Large intestine (tissue), 3 donors: ENCODE measurements around the gene CALCOCO2. TPM values are rescaled to one million over a fixed set of nuclear protein-coding genes. Genes with fewer than 3 reads are reported as not detected.
"Not testable (repeated sequence)": the region's sequence is repeated elsewhere in the genome, so short reads cannot be mapped to it uniquely, and the experiment has no call there.

Source experiments
- DNase-seq, 2 donors: peaks; one replicate each; pipeline versions ENCODE4 v3.0.0 to v3.0.0-alpha.2; 2013
- H3K27ac ChIP-seq: one replicate; pipeline ENCODE4 v1.5.1; 2013; ENCODE audit warnings: low read length
- H3K27me3 ChIP-seq: 2 replicates; pipeline ENCODE4 v1.6.1; 2013; ENCODE audit warnings: low read length; ENCODE audit not compliant: control insufficient read depth, insufficient read depth
- H3K36me3 ChIP-seq: 2 replicates; pipeline ENCODE4 v1.6.1; 2013; ENCODE audit warnings: low read length; ENCODE audit not compliant: control insufficient read depth, insufficient read depth
- H3K4me1 ChIP-seq: one replicate; pipeline ENCODE4 v1.6.1; 2013; ENCODE audit warnings: low read length; ENCODE audit not compliant: control insufficient read depth, insufficient read depth
- H3K4me3 ChIP-seq: one replicate; pipeline ENCODE4 v1.5.1; 2013; ENCODE audit warnings: low read length
- H3K9me3 ChIP-seq: one replicate; pipeline ENCODE4 v1.6.1; 2013; ENCODE audit warnings: mild to moderate bottlenecking, low read depth, low read length, moderate library complexity; ENCODE audit not compliant: control insufficient read depth
- WGBS: methylation state at CpG from one replicate; pipeline ENCODE4 v1.1.5; 2013; ENCODE audit warnings: low lambda C conversion rate; ENCODE audit not compliant: insufficient coverage; 5-methylcytosine and 5-hydroxymethylcytosine counted together
- polyA plus RNA-seq: library from polyadenylated mRNA; unstranded; fragments of 120-200 nt; gene quantifications from one replicate; pipeline ENCODE4 v1.2.1, GENCODE V29; 2013

Gene CALCOCO2
- polyA plus RNA-seq, 1 donor = 159 TPM

DNA sequence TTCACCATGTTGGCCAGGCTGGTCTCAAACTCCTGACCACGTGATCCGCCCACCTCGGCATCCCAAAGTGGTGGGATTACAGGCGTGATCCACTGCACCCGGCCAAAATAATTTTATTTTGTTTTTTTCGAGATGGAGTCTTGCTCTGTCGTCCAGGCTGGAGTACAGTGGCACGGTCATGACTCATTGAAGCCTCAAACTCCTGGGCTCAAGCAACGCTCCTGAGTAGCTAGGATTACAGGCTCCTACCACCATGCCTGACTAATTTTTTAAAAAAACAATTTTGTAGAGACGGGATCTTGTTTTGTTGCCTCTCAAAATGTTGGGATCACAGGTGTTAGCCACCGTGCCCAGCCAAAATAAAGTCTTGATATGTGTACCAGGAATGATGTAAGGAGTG lies 11.4 kb upstream of the CALCOCO2 start:
- Histone ChIP-seq H3K27ac (no peak overlapping the region), H3K9me3 (no peaks in the 10 kb centered on the region), H3K4me3 (no peak overlapping the region), H3K4me1 (peaks cover 10% of the 10 kb centered on the region), H3K36me3 (no peaks in the 10 kb centered on the region), H3K27me3 (peaks cover 12% of the 10 kb centered on the region)
- no peak for DNase-seq
- no CpG with 5 or more reads among the region's 11 CpGs for WGBS

DNA sequence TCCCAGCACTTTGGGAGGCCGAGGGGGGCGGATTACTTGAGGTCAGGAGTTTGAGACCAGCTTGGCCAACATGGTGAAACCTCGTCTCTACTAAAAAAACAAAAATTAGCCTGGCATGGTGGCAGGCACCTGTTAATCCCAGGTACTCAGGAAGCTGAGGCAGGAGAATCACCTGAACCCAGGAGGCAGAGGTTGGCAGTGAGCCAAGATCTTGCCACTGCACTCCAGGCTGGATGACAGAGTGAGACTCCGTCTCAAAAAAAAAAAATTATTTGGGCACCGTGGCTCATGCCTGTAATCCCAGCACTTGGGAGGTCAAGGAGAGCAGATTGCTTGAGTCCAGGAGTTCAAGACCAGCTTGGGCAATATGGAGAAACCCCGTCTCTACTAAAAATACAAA lies 9.9 kb upstream of the CALCOCO2 start:
- not testable (repeated sequence) for H3K9me3 ChIP-seq, H3K27ac ChIP-seq, DNase-seq, H3K36me3 ChIP-seq, H3K4me3 ChIP-seq
- H3K27me3 ChIP-seq = peaks cover 12% of the 10 kb centered on the region
- no CpG with 5 or more reads among the region's 6 CpGs for WGBS
- peaks cover 10% of the 10 kb centered on the region for H3K4me1 ChIP-seq

DNA sequence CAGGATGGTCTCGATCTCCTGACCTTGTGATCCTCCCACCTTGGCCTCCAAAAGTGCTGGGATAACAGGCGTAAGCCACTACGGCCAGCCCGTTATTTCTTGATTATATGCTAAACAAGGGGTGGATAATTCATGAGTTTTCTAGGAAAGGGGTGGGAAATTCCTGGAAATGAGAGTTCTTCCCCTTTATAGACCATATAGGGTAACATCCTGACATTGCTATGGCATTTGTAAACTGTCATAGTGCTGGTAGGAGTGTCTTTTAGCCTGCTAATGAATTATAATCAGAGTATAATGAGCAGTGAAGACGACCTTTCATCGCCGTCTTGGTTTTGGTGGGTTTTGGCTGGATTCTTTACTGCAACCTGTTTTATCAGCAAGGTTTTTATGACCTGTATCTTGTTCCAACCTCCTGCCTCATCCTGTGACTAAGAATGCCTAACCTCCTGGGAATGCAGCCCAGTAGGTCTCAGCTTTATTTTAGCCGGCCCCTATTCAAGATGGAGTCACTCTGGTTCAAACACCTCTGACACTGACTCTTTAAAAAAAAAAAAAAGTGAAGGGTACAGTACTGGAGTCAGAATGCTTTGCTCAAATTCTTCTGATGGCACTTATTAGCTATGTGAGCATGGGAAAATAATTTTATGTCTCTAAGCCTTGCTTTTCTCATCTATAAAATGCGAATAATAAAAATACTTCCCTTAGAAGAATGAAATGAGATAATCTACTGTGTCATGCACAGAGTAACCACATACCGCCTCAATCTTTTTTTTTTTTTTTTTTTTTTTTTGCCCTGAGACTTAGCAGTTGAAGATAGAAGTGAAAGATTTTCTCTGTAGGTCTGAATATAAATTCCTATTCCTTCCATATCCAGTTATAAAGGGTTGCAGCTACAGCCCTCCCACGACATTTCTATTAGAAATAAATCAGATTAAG lies 5.1 kb upstream of the CALCOCO2 start:
- Histone ChIP-seq H3K27ac (no peak overlapping the region), H3K36me3 (no peaks in the 10 kb centered on the region), H3K4me1 (peaks cover 3% of the 10 kb centered on the region), H3K9me3 (no peaks in the 10 kb centered on the region), H3K27me3 (no peaks in the 10 kb centered on the region), H3K4me3 (no peak overlapping the region)
- WGBS = 60% methylated on average over 2 of the region's 11 CpGs
- no peak for DNase-seq

DNA sequence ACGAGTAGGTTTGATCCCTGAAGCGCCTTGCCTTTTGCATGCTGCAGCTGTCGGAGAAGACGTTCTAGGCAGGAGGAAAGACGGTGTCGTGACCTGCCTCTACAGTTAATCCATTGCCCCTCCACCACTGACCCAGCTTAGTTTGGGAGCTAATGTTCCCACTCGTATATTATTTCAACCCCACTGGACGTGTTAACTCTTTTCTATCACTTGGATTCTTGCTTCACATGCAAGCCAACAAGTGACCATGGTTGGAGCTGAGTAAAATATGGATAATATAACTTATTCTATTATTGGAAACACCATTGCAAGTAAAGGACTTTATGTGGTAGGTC lies 681 bp downstream of the CALCOCO2 start:
- peak overlapping the region; percentile 93 for H3K27ac ChIP-seq
- peak overlapping the region; percentile 70 for H3K4me3 ChIP-seq
- no peak for DNase-seq
- H3K27me3 ChIP-seq = no peaks in the 10 kb centered on the region
- no peaks in the 10 kb centered on the region for H3K9me3 ChIP-seq
- WGBS = 0% methylated on average over 1 of the region's 8 CpGs
- peaks cover 16% of the 10 kb centered on the region for H3K4me1 ChIP-seq
- H3K36me3 ChIP-seq = peaks cover 1% of the 10 kb centered on the region

DNA sequence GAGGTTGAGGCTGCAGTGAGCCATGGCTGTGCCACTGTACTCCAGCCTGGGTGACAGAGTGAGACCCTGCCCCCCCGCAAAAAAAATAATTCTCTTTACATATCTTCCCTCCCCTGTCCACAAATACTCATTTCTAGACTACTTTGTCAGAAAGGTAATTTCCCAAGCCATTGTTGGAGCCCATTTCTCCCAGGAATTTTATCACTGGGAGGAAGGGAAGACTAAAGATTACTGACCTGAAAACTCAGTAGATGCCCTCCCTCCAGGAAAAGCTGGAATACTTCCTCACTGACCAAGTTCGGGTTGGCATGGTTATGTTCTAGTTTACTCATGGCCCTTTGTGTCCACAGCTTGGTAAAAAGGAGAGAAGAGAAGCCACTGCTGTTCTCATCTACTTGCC lies 4.1 kb downstream of the CALCOCO2 start:
- Histone ChIP-seq H3K4me1 (peaks cover 30% of the 10 kb centered on the region), H3K9me3 (no peaks in the 10 kb centered on the region), H3K27me3 (no peaks in the 10 kb centered on the region), H3K36me3 (peaks cover 7% of the 10 kb centered on the region), H3K27ac (no peak overlapping the region), H3K4me3 (no peak overlapping the region)
- no peak for DNase-seq
- WGBS = no CpG with 5 or more reads among the region's 2 CpGs

DNA sequence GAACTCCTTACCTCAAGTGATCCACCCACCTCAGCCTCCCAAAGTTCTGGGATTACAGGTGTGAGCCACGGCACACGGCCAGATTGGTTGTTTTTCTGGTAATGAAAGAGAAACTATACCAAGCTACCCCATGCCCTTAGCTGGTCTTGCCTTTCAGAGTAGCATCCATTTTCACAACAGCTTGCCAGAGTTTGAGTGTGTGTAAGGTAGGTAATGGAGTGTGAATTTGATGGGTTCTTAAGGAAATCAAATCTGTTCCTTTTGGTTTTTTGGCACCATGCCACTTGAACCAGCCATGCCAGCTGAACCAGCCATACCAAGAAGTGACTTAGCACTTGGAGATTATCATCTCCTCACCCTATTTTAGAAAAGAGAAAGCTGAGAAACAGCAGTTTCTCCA lies 5.1 kb downstream of the CALCOCO2 start:
- no peak for DNase-seq
- no peak overlapping the region for H3K27ac ChIP-seq

DNA sequence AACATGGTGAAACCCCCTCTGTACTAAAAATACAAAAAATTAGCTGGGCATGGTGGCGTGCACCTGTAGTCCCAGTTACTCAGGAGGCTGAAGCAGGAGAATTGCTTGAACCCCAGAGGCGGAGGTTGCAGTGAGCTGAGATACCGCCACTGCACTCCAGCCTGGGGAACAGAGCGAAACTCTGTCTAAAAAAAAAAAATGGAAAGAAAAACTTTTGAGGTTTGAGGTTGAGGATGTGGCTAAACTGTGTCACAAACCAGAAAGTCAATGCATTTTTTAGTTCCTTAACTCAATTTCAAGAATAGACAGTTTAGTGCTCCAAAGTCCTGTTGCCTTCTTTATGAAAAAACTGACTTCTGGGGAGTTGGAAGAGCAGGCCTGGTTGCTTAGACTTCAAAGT lies 6.6 kb downstream of the CALCOCO2 start:
- peaks cover 13% of the 10 kb centered on the region for H3K36me3 ChIP-seq
- DNase-seq, H3K4me3 ChIP-seq, H3K9me3 ChIP-seq, H3K27me3 ChIP-seq: not testable (repeated sequence)
- WGBS = no CpG with 5 or more reads among the region's 4 CpGs
- peak overlapping the region; percentile 2 for H3K27ac ChIP-seq
- H3K4me1 ChIP-seq = peaks cover 29% of the 10 kb centered on the region

More for the DNA sequence above, 5.1 kb downstream of the CALCOCO2 start:
- H3K4me3 ChIP-seq = no peak overlapping the region
- H3K4me1 ChIP-seq = peaks cover 30% of the 10 kb centered on the region
- no peaks in the 10 kb centered on the region for H3K9me3 ChIP-seq
- peaks cover 8% of the 10 kb centered on the region for H3K36me3 ChIP-seq
- no peaks in the 10 kb centered on the region for H3K27me3 ChIP-seq
- no CpG with 5 or more reads among the region's 2 CpGs for WGBS

DNA sequence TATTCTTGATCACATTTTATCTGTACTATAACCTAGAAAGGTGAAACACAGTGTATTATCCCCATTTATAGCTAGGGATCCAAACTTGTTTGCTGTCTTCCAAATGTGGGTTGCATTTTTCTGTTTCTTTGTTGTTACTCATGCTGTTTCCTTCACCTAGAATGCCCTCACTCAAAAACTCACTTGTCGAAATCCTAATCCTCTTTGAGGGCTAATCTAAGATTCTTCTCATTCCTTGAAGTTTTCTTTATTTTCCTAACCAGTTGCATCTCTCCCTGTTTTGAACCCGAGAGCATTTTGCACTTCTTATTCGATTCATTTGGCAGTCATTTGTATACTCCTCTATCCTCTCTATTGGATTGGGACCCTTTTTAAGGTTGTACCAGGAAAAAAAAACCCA lies 9.6 kb downstream of the CALCOCO2 start:
- no peaks in the 10 kb centered on the region for H3K9me3 ChIP-seq
- WGBS = 63% methylated on average over 2 of the region's 3 CpGs
- H3K4me3 ChIP-seq = no peak overlapping the region
- H3K36me3 ChIP-seq = peaks cover 31% of the 10 kb centered on the region
- DNase-seq = no peak
- H3K4me1 ChIP-seq = peaks cover 23% of the 10 kb centered on the region
- H3K27me3 ChIP-seq = no peaks in the 10 kb centered on the region
- H3K27ac ChIP-seq = peak overlapping the region; percentile 16

DNA sequence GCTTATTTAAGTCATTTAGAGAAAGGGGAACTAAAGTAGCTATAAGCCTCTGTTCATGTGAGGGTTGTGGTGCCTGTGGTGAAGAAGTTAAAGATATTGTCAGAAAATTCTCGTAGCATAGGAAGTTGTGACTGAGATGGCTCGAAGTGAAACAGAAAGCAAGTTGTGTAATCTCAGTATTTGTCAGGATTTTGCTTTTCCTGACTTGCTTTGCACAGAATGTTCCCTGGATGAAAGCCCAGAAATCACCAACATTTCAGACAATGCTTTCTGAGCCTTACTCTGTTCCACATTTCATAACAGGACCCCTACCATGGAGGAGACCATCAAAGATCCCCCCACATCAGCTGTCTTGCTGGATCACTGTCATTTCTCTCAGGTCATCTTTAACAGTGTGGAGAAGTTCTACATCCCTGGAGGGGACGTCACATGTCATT lies 10.6 kb downstream of the CALCOCO2 start:
- Histone ChIP-seq H3K36me3 (peaks cover 38% of the 10 kb centered on the region), H3K9me3 (no peaks in the 10 kb centered on the region), H3K4me1 (peaks cover 23% of the 10 kb centered on the region), H3K4me3 (peak overlapping the region; percentile 4), H3K27me3 (no peaks in the 10 kb centered on the region), H3K27ac (peak overlapping the region; percentile 66)
- 0% methylated on average over 1 of the region's 3 CpGs for WGBS
- DNase-seq = peak; percentile 40 to 74

DNA sequence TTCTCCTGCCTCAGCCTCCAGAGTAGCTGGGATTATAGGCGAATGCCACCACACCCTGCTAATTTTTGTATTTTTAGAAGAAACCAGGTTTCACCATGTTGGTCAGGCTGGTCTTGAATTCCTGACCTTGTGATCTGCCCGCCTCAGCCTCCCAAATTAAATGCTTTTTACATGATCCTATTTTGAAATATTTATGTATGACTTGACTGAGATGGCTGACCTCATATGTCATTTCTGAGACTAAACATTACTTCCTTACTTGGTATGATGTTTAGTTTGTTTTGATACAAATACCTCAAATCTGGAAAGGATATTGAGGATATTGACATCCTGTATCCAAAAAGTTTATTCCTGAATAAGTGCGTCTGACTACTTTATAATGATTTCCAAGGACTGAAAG lies 11.9 kb downstream of the CALCOCO2 start:
- H3K4me1 ChIP-seq = peaks cover 15% of the 10 kb centered on the region
- H3K9me3 ChIP-seq = no peaks in the 10 kb centered on the region
- DNase-seq = no peak
- no peak overlapping the region for H3K4me3 ChIP-seq
- WGBS = 100% methylated on average over 1 of the region's 3 CpGs
- no peaks in the 10 kb centered on the region for H3K27me3 ChIP-seq
- H3K27ac ChIP-seq = peak overlapping the region; percentile 8
- H3K36me3 ChIP-seq = peaks cover 38% of the 10 kb centered on the region
